Adrenal gland (tissue), 12 donors: Measurements from ENCODE around the gene TOX2. TPM values are rescaled to one million over a fixed set of nuclear protein-coding genes. Genes with fewer than 3 reads are reported as not detected.

Source experiments
- DNase-seq, 7 donors: peaks; one replicate each; pipeline ENCODE4 v3.0.0-alpha.2; 2019 to 2020
- H3K27ac ChIP-seq, 5 donors: fragments of 200-600 bp; sonication (generic) in 4 of 5; 1 replicate in 3 of 5; 2 replicates in 2 of 5; pipeline versions ENCODE4 v1.5.1 to v1.8.0; 2016 to 2020; ENCODE audit warnings: mild to moderate bottlenecking in 1 of 5
- H3K27me3 ChIP-seq: fragments of 200-600 bp; 2 replicates; pipeline ENCODE4 v1.8.0; 2021
- H3K36me3 ChIP-seq, 2 donors: fragments of 200-600 bp; replicated peaks in 1 of 2; 1 replicate in 1 of 2; 2 replicates in 1 of 2; pipeline versions ENCODE4 v1.5.1 to v1.8.0; 2018 to 2022
- H3K4me1 ChIP-seq, 2 donors: fragments of 200-600 bp; replicated peaks in 1 of 2; 1 replicate in 1 of 2; 2 replicates in 1 of 2; pipeline versions ENCODE4 v1.5.1 to v1.8.0; 2018 to 2021
- H3K4me3 ChIP-seq, 4 donors: fragments of 200-600 bp; sonication (generic) in 3 of 4; one replicate each; pipeline ENCODE4 v1.5.1; 2016 to 2018
- H3K9me3 ChIP-seq, 3 donors: fragments of 200-600 bp; sonication (generic) in 1 of 3; replicated peaks in 1 of 3; 1 replicate in 2 of 3; 2 replicates in 1 of 3; pipeline versions ENCODE4 v1.5.1 to v1.8.0; 2016 to 2021
- POLR2A ChIP-seq, 2 donors: fragments of 450-650 bp; IDR thresholded peaks; one replicate each; pipeline ENCODE4 v1.6.1; 2017; ENCODE audit warnings: antibody characterized with exemption in 2 of 2, mild to moderate bottlenecking in 2 of 2, moderate library complexity in 1 of 2
- WGBS, 4 donors: extraction: QIAGEN DNeasy Blood & Tissue Kit in 2 of 4; methylation state at CpG; one replicate each; pipeline versions ENCODE4 v1.1.5 to v1.1.7; 2013 to 2017; 5-methylcytosine and 5-hydroxymethylcytosine counted together
- intact Hi-C, 2 donors: fragments of 100-400 bp; cut with DNase I; formaldehyde crosslinking; loops; one replicate each; pipeline versions ENCODE4 v1.14.1 to v1.15.0; 2022 to 2023
- polyA plus RNA-seq, 3 donors: library from polyadenylated mRNA; stranded (reverse); fragments of 200-250 nt in 2 of 3; fragments of 350-450 nt in 1 of 3; fragmentation: Illumina TruSeq in 1 of 3; extraction: RNeasy Lipid Tissue Mini Kit (QIAGEN cat#74804) in 1 of 3; gene quantifications; one replicate each; pipeline ENCODE4 v1.2.3, GENCODE V29; 2013 to 2014
- total RNA-seq, 9 donors: library from RNA; depleted of rRNA in 4 of 9; stranded (reverse); fragments of >200 nt in 4 of 9; fragments of 120-200 nt in 1 of 9; fragmentation: NEBNext Ultra II Directional in 1 of 9; extraction: Animal tissue kit (Norgen Biotek cat#: 25700) in 1 of 9; gene quantifications; one replicate each; pipeline versions ENCODE4 v1.1.0 to v1.2.4, GENCODE V29; 2013 to 2023
- TF ChIP-seq, protein P1 (sequence below), 6 experiments: fragments of 450-650 bp in 4 of 6; fragments of 200-600 bp in 2 of 6; sonication (generic) in 1 of 6; IDR thresholded peaks; 1 replicate in 5 of 6; 2 replicates in 1 of 6; pipeline versions ENCODE4 v1.5.1 to v1.8.0; 2016 to 2021; ENCODE audit warnings: antibody characterized with exemption in 6 of 6, mild to moderate bottlenecking in 2 of 6, moderate library complexity in 1 of 6
- donor health status: healthy with polysubstance abuse.
- donor health status: Bipolar disorder and iron deficiency.
- donor health status: DM: yes; HTN: yes; CAD: no.
- donor health status: DM: no; HTN: no; CAD: no.
- donor health status: DM: no; HTN: no; CAD: no.
- donor health status: DM: yes; HTN: yes; CAD: no.

Gene TOX2
- total and polyA plus RNA-seq, 12 donors: 0.33 to 7.6 (median 2.8) TPM

DNA sequence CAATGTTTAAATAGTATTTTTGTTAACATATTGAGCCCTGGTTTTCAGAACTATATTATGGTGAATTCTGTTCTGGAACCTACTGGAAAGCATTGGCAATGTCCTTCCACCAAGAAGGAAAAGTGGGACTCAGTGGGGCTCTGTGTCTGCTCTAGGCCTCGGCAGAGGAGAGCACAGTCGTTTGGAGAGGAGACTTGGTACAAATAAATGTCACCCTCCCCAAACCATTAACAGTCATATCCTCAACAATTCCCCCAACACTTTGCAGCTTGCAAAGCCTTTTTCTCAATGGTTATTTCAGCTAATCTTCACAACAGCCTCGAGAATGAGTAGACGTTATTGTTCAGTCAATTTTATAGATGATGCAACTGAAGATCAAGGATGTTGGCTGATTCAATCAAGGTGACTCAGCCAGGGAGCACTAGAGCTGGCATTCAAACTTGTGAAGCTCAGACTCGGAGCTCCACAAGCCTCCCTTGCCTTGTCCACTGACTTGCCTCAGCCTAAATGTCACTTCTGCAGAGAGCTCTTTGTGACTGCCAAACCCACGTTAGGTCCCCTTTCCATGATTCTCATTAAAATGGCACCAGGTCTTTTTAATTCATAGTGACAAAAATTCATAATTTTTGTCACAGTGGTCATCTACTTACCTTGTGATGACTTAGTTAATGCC, 60.6 kb downstream of the TOX2 start:
- Histone ChIP-seq H3K4me1 (peaks cover 0 to 10% of the 10 kb centered on the region in 2 donors), H3K36me3 (no peaks in the 10 kb centered on the region), H3K27me3 (no peaks in the 10 kb centered on the region), H3K27ac (peak overlapping the region in 1 of 5 donors; percentile 8), H3K9me3 (no peaks in the 10 kb centered on the region), H3K4me3 (no peak overlapping the region)
- TF ChIP-seq POLR2A (IDR thresholded peaks at IDR 0.05): no peak
- TF ChIP-seq, protein P1, sequence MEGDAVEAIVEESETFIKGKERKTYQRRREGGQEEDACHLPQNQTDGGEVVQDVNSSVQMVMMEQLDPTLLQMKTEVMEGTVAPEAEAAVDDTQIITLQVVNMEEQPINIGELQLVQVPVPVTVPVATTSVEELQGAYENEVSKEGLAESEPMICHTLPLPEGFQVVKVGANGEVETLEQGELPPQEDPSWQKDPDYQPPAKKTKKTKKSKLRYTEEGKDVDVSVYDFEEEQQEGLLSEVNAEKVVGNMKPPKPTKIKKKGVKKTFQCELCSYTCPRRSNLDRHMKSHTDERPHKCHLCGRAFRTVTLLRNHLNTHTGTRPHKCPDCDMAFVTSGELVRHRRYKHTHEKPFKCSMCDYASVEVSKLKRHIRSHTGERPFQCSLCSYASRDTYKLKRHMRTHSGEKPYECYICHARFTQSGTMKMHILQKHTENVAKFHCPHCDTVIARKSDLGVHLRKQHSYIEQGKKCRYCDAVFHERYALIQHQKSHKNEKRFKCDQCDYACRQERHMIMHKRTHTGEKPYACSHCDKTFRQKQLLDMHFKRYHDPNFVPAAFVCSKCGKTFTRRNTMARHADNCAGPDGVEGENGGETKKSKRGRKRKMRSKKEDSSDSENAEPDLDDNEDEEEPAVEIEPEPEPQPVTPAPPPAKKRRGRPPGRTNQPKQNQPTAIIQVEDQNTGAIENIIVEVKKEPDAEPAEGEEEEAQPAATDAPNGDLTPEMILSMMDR (IDR thresholded peaks at IDR 0.05): no peak
- 48 to 74% (median 57%) methylated on average over 6 of the region's 6 CpGs for WGBS, 4 donors
- peak in 5 of 7 donors; percentile 38 to 64 (median 53) for DNase-seq
- intact Hi-C loops: no loop called here

DNA sequence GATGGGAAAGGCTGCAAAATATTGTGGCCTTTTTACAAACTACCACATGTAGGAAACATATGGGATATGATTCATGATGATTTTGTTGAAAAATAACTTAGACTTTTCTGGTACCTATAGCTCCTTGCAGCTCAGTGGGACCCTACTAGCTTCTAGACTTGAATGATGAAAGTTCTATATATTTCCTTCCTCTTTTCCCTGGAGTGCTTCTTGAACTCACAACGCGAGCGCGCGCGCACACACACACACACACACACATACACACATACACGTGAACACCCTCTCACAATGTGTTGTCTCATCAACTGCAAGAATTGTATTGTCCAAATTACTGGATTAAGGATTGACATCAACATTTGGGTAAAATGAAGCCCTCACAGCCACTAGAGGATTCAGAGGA, 61.9 kb downstream of the TOX2 start:
- no peaks in the 10 kb centered on the region for H3K9me3 ChIP-seq
- no peaks in the 10 kb centered on the region for H3K27me3 ChIP-seq
- H3K4me1 ChIP-seq: peaks cover 0 to 10% of the 10 kb centered on the region in 2 donors
- WGBS, 4 donors: 81 to 85% (median 85%) methylated on average over 7 of the region's 7 CpGs
- TF ChIP-seq, protein P1 (IDR thresholded peaks at IDR 0.05): no peak
- no peak for TF ChIP-seq POLR2A (IDR thresholded peaks at IDR 0.05)
- no peak overlapping the region for H3K4me3 ChIP-seq
- intact Hi-C loops: no loop called here
- no peak overlapping the region for H3K27ac ChIP-seq
- DNase-seq: no peak
- no peaks in the 10 kb centered on the region for H3K36me3 ChIP-seq

DNA sequence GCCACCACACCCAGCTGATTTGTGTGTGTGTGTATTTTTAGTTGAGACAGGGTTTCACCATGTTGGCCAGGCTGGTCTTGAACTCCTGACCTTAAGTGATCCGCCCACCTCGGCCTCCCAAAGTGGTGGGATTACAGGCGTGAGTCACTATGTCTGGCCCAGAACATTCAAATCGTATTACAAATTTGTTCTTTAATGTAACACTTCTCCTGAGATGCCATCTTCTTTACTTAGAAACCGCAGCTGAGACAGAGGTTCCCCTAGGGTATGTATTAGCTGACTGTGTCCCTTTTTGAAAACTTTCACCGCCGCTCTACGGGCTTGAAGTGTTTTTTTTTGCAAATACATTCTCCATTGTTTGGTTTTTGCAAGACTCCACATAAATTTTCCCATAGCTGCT, 62.6 kb downstream of the TOX2 start:
- Histone ChIP-seq H3K36me3 (no peaks in the 10 kb centered on the region), H3K27ac (no peak overlapping the region), H3K9me3 (no peaks in the 10 kb centered on the region), H3K4me3 (no peak overlapping the region), H3K4me1 (peaks cover 0 to 10% of the 10 kb centered on the region in 2 donors), H3K27me3 (no peaks in the 10 kb centered on the region)
- 68 to 83% (median 76%) methylated on average over 8 of the region's 8 CpGs for WGBS, 4 donors
- peak in 1 of 7 donors; percentile 38 for DNase-seq
- intact Hi-C loops: no loop called here
- no peak for TF ChIP-seq POLR2A (IDR thresholded peaks at IDR 0.05)
- TF ChIP-seq, protein P1 (IDR thresholded peaks at IDR 0.05): no peak

DNA sequence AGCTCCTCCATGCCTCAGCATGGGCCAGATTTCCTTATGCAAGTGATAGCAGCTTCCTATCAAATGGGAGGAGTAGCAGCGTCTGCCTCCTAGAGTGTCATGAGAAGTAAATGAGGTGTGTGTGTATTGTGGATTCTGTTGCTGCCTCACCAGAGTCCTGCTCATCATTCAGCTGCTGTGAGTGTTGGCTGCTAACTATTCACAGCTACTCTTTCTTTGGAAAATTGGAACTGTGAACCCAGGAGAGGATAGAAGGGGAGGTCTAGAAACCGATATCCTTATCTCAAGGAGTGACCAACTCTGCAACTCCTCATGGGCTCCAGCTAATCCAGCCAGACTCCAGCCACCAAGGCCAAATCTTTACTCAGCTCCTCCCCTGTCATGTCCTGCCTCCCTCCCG, 63.3 kb downstream of the TOX2 start:
- Histone ChIP-seq H3K27ac (no peak overlapping the region), H3K27me3 (no peaks in the 10 kb centered on the region), H3K4me1 (peaks cover 0 to 10% of the 10 kb centered on the region in 2 donors), H3K4me3 (no peak overlapping the region), H3K36me3 (no peaks in the 10 kb centered on the region), H3K9me3 (no peaks in the 10 kb centered on the region)
- TF ChIP-seq, protein P1 (IDR thresholded peaks at IDR 0.05): no peak
- TF ChIP-seq POLR2A (IDR thresholded peaks at IDR 0.05): no peak
- 48 to 61% (median 56%) methylated on average over 3 of the region's 3 CpGs for WGBS, 4 donors
- intact Hi-C loops: no loop called here
- peak in 1 of 7 donors; percentile 22 for DNase-seq
